GM18870 (cell line): Measurements from ENCODE around the gene RPS2.
"Not testable (repeated sequence)": the region's sequence is repeated elsewhere in the genome, so short reads cannot be mapped to it uniquely, and the experiment has no call there.

Experiments
- ATAC-seq: cut with Tn5 transposase; IDR thresholded peaks from one replicate; pipeline ENCODE4 v1.9.1; 2021; ENCODE audit warnings: moderate library complexity; ENCODE audit not compliant: unreplicated experiment

Gene RPS2

GRCh38 chr16:1965396-1966001, 873 bp upstream of the RPS2 start:
- ATAC-seq: no peak

DNA sequence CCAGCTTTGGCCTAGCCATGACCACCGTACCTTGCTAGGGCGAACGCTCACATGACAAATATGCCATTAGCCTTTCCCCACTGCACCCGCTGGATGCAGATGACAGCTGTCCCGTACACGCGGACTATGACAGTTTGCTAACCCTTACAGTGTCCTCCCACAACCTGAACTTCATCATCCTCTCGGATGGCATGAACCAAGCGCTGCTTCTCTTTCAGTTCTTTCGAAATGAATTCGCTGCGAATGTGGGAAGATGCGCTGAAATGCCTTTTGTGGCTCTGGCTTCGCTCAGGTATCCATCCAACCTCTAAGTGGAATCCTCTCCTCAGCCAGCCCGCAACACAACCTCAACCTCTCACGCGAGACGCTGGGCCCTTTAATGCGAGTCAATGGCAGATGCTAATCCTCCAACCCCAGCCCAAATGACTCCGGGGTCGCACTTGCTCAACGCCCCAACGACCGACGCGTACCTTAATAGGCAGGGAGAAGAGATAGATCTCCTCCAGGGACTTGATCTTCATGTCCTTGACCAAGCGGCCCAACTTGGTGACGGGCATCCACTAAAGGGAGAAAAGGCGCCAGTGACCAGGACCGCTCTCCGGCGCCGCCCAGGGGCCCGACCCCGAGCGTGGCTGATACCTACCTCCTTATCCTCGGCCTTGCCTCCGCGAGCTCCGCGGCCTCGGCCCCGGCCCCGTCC, 670 bp downstream of the RPS2 start:
- ATAC-seq: no peak

DNA sequence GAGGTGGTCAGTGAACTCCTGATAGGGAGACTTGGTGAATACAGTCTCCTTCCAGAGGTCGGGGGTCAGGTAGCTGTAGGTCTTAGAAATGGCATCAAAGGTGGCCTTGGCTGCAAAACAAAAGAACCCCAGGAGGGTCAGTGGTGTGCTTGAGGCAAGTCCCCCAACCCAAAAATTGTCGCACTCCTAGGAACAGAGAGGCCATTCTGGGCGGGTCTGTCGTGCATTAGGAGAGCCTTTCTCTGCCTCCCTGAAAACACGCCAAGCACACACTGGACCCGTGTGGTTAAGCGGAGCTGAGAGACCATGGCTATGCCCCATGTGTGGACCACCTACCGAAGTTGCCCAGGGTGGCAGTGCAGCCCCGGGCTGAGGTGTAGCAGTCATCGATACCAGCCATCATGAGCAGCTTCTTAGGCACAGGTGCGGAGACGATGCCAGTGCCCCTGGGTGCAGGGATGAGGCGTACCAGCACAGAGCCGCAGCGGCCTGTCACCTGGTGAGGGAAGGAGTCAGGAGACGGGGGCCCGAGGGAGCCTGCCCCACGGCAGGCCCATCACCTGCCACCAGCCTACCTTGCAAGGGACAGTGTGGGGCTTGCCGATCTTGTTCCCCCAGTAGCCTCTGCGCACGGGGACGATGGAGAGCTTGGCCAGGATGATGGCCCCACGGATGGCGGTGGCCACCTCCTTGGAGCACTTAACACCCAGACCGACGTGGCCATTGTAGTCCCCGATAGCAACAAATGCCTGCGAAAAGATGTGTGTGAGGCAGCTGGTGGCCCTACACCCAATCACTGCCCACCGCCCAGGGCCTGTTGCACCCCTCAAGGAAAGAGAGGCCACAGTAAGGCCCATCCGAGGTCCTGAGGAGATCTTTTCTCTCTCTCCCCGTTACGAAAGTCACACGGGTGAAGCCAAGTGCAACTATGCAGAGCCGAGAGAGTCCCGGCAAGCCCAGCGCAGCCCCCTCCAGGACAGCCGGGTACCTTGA, 2.2 kb downstream of the RPS2 start:
- ATAC-seq: not testable (repeated sequence)

- no peak for ATAC-seq
Observed at GRCh38 chr16:1961651-1962067, 3.0 kb downstream of the RPS2 start.

DNA sequence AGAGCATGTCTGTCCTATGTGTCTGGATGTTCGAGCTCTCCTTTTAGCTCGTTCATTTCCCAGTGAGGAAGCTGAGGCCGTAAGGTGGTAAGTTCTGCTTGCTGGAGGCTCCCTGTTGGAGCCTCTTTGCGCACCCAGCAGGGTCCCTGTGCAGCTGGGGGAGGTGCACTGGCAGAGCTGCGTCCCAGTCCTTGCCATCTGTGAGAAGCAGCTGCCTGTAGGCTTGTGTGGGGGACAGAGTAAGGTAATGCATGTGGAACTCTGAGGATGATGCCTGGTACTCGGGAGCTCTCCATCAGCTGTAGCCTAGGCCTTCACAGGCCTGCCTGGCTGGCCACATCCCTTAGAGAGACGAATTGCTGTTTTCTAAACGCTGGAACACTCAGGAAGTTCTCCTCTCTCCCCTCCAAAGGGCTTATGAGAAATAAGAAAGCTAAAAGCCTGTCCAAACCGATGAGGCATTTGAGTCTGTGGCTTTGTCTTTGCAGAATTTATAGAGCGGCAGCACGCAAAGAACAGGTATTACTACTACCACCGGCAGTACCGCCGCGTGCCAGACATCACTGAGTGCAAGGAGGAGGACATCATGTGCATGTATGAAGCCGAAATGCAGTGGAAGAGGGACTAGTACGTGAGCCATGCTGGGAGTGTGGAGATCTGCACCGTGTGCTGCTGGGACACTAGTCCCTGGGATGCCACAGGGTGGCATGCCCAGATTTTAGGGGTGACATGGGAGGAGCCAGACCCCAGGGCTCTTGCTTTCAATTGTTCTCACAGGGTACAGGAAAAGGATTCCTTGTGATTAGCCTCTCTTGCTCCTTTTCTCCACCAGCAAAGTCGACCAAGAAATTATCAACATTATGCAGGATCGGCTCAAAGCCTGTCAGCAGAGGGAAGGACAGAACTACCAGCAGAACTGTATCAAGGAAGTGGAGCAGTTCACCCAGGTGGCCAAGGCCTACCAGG, 3.7 kb downstream of the RPS2 start:
- ATAC-seq: no peak

GRCh38 chr16:1959269-1960039, 5.2 kb downstream of the RPS2 start, which contains the start of gene NDUFB10:
Gene NDUFB10 (plus strand): TSS chr16:1959538. CDS start chr16:1959625, 87 bp downstream.
- peak; percentile 41 for ATAC-seq

GRCh38 chr16:1958715-1959268, 5.8 kb downstream of the RPS2 start:
- ATAC-seq: no peak

GRCh38 chr16:1958143-1958491, 6.5 kb downstream of the RPS2 start:
- not testable (repeated sequence) for ATAC-seq

DNA sequence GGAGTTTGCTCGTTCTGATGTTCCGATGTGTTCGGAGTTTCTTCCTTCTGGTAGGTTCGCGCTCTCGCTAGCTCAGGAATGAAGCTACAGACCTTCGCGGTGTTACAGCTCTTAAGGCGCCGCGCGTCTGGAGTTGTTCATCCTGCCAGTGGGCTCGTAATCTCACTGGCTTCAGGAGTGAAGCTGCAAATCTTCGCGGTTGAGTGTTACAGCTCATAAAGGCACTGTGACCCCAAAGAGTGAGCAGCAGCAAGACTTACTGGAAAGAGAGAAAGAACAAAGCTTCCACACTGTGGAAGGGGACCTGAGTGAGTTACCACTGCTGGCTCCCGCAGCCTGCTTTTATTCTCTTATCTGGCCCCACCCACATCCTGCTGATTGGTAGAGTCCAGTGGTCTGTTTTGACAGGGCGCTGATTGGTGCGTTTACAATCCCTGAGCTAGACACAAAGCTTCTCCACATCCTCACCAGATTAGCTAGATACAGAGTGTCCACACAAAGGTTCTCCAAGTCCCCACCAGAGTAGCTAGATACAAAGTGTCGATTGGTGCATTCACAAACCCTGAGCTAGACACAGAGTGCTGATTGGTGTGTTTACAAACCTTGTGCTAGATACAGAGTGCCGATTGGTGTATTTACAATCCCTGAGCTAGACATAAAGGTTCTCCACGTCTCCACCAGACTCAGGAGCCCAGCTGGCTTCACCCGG, 7.0 kb downstream of the RPS2 start:
- ATAC-seq: not testable (repeated sequence)

DNA sequence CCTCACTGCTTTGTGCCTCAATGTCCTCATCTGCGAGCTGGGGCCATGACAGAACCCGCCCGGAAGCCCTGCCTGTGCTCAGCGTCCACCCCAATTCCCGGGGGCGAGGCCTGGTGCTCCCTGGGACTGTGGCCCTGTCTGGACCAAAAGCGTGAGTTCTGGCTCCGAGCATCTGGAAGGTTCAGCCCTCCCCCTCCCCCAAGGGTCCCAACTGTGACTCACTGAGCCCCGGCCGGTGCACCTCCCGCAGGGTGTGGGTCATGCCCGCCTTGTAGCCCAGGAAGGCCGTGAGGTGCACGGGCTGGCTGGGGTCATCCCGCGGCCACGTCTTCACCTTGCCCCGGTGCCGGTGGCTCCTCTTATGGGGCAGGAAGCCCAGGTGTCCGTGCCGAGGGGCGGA, 10.9 kb downstream of the RPS2 start:
- ATAC-seq: no peak

DNA sequence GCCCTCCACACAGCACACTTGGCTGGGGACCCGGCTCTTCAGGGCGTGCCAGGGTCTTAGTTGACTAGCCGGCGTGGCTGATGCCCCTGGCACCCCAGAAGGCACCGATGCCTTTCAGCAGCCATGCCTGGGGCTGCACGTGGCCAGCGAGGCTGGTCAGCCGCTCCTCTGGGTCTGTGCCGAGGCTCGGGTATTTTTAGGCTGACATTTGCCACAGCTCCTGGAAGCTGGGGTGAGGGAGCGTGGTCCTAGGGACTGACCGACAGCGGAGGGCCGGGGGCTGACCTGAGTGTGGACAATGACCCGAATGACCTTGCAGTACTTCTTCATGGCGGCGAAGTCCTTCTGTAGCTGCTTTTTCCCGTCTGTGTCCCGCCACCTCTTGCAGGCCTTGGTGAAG, 14.1 kb downstream of the RPS2 start:
- no peak for ATAC-seq

DNA sequence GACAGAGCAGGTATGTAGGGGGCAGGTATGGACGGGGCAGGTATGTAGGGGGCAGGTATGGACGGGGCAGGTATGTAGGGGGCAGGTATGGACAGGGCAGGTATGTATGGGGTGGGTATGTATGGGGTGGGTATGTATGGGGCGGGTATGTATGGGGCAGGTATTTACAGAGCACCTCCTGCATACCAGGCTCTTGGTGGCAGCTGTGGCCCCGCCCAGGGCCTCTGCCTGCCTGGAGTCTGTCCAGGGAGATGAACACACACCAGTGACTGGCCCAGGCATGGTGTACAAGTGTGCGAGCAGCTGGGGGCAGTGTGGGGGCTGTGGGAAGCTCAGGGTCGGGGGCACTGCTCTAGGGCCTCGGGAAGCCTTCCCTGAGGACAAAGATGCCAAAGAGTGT, 14.6 kb downstream of the RPS2 start:
- no peak for ATAC-seq

DNA sequence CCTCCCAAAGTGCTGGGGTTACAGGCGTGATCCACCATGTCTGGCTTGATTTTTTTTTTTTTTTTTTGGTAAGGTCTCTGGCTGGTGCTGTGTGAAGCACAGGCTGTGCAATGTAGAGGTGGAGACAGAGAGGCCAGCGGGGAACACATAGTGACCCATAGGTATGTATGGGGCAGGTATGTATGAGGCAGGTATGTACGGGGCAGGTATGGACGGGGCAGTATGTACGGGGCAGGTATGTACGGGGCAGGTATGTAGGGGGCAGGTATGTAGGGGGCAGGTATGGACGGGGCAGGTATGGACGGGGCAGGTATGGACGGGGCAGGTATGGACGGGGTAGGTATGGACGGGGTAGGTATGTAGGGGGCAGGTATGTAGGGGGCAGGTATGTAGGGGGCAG, 15.1 kb downstream of the RPS2 start:
- no peak for ATAC-seq

DNA sequence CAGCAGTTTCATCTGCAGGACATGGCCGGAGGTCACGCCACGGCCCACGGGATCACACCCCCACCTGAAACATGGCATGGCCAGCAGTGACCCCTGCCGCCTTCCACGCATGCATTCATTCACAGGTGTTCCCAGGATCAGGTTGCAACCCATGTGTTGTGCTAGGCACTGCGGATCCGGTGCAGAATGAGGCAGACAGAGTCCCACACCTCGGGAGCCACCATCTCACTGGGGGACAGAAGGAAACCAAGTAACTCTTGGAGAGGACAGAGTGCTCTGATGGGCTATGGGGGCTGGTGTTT, 17.3 kb downstream of the RPS2 start:
- ATAC-seq: no peak

- no peak for ATAC-seq
Observed at GRCh38 chr16:1946495-1947368, 17.9 kb downstream of the RPS2 start.

DNA sequence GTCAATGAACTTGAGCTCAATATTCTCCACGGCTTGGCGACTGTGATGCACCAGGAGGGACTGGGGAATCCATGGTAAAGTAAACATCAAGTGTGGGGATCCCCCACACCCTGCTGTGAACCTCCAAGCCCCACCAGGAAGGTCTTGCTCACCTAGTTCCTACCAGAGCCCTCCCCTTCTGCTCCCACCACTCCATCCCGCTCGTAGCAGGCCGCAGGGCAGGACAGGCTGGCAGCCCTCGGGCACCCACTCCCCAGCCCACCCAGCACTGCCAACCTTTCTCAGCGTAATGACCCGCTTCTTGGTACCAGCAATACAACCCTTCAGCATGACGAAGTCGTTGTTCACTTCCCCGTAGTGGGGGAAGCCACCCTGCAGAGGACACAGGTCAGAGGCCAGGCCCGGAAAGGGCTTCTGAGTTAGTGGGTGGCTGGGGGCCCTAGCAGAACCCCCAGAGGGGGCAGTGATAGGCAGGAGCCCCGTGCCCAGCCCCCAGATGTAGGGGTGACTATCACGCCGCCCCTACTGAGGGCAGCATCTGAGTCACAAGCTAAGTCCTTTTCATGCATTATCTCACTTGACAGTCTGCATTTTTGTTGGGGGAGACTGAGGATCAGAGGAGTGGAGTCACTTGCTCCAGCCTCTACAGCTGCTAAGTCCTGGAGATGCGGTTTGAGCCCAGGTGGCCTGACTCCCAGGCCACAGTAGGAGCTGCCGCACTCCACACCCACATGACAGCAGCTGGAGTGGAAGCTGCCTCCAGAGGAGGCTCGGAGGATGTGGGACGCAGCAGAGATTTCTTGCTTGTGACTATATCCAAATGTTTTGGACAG, 18.9 kb downstream of the RPS2 start:
- no peak for ATAC-seq

- no peak for ATAC-seq
Observed at GRCh38 chr16:1944612-1945199, 19.9 kb downstream of the RPS2 start.
